Activated CD8-positive, alpha-beta memory T cell treated with anti-CD3 and anti-CD28 coated beads for 1 hour (primary cell): Measurements from ENCODE around the gene PEPD.

ENCODE experiments used
- DNase-seq, 2 donors: peaks; one replicate each; pipeline ENCODE4 v3.0.0-alpha.2; 2020; ENCODE audit warnings: low read depth in 1 of 2; ENCODE audit errors: extremely low read depth in 1 of 2

Gene PEPD

DNA sequence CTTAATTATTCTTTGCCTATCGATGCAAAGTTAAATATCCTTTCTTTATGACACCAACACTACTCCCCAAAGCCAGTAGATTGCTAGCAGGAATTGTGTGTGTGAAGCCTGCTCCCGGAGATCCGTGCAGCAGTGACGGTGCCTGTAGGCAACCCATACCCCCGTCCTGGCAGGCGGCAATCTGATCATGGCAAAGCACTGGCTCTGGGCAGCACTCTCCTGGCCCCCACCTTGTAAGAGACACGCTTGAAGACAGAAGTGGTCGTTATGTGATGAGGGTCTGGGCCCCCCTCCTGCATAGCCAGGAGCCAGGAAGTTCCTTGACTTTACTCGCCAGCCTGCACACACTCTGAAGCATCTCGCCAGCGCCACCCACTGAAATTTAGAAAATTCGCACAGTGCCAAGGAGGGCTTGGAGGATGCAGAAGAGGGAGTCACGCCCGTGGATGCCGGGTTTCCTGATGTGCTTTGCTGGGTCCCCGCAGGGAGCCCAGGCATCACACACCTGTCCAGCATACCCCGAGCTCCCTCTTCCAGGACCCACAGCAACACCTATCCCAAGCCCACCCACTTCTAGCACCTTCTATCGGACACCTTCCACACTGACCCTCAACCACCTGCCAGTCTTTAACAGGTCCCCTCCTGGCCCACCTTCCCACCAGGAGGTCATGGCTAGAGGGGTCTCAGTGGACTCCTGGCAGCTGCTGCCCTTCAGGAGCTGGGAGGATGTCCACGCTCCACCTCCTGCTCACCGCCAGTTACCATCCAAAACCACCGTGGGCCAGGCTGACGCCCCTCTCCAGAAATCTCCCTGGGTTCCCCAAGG, 93.6 kb downstream of the PEPD start:
- no peak for DNase-seq

DNA sequence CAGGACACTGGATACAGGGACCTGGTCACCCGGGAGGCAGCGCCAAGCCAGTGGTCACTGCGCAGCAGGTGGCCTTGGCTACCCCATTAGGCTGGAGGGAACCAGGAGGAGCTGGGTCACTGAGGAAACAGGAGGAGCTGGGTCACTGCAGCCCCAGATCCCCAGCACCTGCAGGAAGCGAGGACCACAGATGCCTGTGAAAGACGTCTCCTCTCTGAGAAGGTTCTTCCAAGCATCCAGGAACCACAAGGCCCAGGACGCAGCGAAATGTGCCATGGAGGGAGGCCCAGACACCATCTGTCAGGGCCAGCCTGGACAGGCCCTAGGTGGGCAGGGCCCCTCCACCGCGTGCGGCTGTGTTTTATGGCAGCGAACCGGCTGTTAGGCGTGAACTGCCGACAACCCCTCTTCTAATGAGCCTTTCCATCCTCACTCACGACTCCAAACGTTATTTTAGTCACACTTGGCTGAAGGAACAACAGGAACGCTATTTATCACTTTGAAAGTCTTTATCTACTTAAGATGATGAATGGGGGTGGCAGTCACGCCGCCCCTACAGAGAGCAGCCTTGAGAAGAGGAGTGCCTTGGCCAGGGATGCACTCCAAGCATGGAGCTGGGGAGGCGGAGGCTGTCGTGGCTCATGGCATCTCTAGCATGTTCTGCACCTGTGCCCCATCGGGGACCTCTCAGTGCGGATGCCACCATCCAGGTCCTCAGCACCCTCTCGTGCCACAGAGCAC, 94.8 kb downstream of the PEPD start:
- DNase-seq: no peak

DNA sequence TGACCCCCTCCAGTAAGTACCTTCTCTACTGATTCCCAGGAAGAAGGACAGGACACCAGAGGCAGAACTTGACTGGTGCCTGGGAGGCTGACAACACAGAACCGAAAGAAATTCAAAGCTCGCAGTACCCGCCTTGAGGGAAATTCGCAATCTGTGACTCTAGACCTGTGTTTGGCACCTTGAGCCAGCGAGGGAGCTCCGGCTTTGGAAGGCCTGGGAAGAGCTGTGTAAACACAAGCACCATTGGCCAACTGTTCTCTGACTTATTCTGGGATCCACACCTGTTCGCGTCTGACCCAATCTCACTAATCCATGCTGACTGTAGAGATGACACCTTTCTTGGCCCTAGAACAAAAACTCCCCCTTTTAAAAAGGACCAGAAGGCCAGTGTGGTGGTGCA, 97.4 kb downstream of the PEPD start:
- no peak for DNase-seq

DNA sequence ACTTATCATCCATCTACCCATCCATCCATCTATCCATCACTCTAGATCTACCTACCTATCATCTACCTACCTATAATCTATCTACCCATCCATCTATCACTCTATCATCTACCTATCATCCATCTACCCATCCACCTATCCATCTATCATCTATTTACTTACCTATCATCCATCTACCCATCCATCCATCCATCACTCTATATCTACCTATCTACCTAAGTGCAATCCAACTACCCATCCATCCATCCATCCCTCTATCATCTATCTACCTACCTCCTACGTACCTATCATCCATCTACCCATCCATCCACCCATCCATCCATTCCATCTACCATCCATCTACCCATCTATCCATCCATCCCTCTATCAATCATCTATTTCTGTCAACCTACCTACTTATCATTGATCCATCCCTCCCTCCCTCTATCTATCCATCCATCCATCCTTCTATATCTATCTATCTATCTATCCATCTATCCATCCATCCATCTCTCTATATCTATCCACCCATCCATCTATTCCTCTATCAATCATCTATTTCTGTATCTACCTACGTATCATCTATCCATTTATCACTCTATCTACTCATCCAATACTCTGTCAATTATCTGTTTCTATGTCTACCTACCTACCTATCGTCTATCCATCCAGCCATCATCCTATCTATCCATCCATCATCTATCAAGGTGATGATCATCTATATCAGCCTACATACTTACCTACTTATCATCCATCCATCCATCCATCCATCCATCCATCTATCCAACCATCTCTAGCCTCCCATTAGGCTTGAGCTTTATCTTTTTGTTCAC, 99.0 kb downstream of the PEPD start:
- DNase-seq: no peak

DNA sequence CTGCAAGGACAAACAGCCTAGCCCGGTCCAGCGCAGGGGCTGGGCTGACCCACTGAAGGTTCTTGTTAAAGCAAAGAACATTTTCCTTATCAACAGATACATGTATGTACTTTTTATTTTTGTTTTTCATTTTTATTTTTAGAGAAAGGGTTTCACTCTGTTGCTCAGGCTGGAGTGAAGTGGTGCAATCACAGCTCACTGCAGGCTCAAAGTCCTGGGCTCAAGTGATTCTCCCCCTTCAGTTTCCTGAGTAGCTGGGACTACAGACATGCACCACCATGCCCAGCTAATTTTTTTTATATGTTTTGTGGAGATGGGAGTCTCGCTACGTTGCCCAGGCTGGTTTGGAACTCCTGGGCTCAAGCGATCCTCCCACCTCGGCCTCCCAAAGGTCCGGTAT, 100.2 kb downstream of the PEPD start:
- no peak for DNase-seq

DNA sequence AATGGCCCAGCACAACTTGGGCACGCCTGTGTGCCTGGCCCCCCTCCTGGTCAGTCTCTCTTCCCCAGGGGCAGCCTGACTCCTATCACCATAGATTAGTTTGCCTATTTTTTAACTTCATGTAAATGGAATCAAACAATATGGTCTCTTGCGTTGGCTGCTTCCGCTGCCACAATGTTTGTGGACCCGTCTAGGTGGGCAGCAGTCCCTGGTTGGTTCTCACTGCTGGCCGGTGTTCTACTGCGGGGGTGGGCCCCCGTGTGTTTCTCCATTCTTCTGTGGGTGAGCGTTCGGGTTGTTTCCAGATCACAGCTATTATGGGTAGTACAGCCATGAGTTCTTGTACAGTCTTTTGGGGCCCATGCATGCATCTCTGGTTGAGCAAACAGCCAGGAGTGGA, 100.8 kb downstream of the PEPD start:
- DNase-seq: no peak

DNA sequence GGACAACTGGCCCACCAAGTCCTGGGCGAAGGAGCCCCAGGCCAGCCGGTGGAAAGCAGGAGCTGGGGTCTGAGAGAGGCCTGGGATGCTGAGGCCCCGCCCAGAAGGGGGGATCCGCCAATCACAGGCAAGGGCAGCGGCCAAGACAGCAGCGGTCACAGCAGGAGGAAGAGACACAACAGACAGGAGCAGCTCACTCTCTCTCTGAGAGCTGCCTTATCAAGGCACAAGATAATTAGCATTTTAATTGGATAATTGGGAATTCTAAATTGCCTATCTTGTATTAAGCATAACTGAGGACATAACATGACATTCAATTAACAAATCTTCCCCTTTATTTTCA, 101.8 kb downstream of the PEPD start:
- no peak for DNase-seq

DNA sequence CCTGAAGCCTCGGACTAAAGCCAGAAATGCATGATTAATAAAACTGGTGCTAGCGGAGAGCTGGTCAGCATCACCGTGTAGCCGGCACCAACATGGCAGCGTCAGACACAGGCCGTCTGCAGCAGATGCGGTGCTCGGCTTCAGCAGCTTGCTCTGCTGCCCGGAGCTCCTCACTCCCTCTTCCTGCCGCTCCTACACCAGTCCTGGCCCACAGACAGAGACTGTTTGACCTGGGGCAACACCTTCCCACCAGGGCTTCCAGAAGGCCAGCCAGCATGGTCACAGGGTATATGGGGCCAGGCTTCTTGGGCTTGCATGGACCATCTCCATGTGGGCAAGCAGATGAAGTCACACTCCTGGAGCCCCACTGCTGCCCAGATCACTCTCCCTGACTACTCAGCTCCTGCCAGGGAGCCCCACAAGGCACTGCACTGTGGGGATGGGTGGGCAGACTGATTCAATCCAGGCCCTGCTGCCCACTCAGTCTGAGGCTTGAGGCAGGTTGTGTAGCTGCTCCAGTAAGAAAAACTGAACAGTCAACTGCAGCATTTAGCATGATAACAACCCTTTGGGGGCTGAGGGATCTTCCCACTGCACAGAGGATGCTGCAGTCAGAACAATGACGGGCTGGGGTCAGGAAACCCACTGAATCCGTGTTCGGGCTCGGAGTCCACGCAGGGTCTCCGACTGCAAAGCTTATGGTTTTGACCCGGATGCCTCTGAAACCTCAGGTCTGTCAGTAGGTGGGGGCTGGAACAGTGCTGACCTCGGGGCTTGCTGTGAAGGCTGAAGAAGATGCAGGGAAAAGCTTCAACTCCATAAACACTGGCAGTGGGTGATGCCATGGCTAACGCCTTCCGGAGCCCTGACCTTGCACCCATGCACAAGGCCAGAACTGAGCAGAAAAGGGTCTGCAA, 102.5 kb downstream of the PEPD start:
- DNase-seq: no peak

DNA sequence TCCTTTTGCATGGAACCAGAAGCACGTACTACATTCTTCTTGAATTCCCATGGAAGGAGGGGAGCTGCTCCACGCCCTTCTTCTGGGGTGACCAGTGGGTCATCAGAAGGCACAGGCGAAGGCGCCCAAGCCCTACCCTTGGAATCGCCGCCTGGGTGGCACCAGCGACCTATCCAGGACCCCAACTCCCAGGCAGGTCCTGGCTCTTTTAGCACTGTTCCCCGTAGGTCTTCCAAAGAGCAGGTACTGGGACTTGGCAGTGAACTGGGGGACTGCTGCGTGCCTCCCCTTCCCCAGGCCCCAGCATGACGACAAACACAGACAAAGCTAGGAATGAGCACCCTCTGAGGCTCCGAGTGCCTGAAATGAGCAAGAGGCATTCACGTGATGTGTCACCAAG, 103.1 kb downstream of the PEPD start:
- no peak for DNase-seq

DNA sequence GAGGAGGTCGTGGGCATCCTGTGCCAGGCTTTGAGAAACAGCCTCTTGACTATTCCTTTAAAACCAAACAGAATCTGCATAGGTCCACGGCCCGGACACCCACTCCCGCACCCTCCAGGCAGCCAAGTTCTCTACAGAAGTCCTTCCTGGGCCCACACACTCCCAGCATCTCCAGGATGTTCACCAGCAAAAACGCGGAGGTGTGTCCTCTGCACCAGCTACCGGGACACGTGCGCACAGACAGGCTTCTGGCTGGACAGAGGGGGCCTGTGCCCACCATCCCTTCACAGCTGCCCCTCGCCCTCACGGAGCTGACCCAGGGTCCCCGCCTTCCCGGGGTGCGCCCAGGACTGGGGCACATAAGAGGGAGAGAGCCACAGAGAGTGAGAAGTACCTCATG, 103.8 kb downstream of the PEPD start:
- no peak for DNase-seq

DNA sequence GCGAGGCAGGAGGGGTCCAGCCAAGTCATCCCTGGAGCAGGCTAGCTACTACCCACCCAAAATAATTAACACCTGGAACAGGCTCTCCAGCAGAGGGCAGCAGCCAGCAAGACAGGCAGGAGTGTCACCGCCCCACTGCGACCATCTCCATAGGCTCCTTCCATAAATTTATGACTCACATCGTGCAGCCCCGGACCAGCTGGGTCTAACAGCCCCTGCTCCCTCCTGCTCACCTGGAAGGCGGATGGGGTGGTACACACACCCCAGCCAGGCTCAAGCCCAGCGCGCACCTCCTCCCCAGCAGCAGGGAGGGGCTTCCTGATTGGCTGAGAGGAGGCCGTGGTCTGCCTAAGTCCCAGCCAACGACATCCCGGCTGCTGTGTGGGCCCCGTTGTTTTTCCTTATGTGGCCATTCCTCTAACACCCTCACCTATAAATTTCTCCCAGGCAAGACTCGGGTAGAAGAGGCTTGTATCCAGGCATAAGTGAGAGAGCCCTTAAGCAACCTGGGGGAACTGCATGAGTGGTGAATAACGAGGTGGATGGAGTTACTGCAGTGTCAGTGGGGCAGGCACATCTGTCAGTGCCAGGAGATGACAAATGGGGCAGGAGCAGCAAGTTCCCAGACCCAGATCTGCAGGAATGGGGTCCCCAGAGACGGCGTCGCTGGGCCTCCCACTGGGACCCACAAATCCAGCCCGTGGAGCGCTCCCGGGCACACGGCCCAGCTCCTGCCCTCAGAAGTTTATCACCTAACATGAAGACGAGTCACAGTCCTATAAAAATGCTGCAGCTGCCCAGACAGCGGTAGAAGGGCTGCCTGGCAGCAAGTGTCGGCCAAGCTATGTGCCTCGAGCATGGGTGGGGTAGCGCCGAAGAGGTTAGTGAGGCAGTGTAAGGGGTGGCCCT, 105.0 kb downstream of the PEPD start:
- peak; percentile 23 to 56 for DNase-seq

DNA sequence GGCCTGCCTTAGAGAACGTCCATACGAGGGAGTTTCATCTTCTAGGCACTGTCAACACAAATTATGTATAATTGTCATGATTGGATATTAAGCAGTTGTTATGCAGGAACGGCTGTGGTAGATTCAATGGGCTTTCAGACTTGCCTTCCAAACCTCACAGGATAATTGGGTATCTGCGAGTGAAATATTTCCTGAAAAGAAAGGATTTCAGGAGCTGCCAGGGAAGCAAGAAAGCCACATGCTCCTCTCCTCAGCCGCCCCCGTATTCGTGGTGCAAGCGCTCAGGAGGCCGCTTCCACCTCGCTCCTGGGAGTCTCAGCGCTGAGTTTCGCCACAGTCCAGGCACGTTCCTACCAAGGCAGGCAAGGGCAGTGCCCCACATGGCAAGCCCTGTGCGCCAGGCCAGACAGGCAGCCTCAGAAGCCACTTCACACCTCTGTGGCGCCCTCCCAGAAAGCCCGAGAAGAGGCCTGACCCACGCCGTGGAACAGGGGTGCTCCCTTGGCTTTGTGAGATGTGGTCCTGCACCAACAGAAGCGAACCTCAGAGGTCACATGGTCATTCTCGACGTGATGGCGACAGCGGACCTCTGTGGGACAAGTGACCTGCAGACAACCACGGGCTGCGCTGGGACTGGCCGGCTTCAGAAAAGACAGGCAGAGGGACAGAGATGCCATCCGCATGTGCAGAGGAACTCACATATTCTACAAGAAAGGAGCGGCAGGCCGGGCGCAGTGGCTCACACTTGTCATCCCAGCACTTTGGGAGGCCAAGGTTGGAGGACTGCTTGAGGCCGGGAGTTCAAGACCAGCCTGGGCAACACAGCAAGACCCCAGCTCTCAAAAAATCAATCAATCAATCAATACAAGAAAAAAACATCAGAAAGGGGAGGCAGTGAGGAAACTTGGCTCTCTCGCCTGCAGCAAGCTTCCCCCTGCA, 106.7 kb downstream of the PEPD start:
- DNase-seq: no peak

DNA sequence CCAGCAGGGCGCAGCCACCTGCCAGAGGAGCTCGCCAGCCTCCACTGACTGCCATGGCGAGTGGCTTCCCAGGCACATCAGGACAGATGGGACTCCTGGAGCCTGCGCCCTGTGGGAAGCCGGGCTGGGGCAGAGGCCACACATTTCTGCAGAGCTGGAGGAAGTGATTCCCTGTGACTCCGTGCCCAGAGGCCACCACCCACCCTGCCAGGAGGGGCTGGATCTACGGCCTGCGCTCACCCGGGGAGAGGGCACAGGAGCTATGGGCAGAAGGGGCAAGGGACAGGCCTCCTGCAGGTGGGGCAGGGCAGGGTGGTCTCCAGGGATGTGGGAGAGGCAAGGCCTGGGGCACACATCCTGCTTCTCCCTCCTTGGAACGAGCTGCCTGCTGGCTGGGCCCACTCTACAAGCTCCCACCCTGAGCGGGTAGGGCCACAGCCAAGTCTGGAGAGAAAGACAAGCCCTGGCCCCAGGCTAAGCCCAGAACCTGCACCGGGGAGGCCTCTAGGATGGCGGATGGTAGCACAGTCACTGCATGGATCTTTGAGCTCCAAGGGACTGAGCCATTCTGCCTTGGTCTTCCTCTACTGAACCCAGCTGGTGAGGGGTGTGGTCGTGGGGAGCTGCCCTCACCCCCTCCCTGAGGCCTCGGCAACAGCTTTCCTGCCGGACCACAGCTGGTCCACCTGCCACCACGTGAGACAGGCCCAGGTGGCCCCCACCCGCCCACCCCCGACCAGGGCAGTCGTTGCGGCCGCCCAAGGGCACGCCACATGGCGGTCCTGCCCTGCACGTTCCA, 107.5 kb downstream of the PEPD start:
- DNase-seq: no peak

DNA sequence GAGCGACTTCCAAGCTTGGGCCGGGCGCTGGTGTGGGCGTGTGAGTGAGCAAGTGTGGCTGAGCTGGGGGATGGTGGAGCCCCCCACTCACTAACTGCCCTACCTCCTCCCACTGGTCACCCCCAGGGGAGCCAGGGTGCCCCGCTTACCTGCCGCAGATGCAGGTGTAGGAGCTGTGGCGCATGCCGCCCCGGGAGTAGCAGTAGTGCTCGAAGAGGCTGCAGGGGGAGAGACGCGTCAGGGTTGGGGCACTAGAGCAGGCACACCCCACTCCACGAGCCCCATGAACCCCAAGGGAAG, 108.2 kb downstream of the PEPD start:
- DNase-seq: no peak

DNA sequence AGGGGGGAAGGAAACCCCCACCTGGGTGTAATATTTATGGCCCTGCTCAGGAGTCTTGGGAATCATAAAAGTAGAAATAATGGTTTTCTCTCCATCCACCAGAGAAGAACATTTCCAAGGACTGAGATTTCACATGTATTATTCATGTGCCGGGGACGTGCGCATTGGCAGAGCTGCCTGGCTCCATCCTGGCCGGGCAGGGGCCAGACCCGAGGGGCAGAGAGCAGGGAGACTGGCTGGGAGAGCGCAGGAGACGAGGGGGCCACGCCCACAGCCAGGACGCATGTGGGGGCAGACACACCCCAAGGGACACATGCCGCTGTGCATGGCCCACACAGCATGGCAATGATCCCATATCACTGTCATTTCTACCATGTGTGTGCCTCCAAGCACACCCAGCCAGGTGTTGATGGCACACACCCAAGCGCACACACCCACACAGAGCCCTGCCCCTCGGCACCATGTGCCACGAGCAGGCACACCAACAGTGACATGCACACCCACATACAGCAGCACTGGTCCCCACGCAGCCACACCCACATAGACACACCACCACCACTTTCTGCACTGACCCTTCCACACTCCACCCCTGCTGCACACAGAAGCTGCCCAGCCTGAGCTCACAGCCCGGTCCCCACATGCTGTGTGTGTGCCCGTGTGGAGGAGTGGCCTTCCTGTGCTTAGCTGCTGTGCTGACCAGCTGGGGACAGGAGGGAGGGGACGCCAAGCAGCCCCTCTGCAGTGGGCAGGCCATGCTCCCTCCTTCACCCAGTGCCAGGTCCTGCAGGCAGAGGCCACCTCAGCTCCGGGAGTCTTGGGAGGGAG, 108.8 kb downstream of the PEPD start:
- no peak for DNase-seq

DNA sequence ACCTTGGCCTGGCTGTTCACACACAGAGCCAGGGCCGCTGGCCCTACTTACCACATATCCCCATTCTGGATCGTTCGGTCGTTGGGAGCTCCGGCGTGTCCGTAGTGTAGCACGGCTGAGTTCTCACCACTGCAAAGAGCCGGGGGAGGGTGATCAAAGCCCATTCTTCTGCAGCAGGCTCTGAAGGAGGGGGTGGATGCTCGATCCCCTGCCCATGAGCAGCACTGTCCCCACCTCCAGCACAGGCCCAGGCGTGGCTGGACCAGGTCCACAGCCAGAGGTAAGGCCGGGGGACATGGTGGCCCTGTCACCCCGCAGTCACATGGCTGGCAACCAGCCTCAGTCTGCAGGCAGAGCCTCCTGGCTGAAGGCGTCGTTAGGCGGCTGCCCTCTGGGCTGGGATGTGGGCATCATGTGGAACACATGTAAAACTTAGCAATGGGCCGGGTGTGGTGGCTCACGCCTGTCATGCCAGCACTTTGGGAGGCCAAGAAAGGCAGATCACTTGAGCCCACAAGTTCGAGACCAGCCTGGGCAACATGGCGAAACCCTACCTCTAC, 109.9 kb downstream of the PEPD start:
- no peak for DNase-seq

DNA sequence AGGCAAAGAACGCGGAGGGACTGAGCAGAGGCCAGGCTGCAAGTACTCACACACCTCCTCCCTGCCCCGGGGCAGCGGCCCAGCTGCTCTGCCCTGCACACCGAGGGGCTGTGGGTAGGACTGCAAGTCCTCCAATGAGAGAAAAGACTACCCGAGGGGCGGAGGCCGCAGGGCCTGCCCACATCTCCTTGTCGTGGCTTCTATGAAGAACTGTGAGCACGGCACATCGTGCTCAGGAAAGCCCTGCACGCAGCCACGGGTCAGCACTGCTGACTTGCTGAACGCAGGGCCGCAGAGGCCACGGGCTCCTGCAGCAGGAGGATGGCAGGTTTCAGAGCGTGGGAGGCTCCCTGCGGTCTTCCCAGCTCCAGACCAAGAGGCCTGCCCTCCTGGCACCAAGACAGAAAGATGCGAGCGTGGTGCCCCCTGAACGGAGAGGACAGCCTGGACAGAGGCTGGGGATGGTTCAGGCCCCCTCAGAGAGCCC, 110.6 kb downstream of the PEPD start:
- DNase-seq: no peak
